ENCODE data around the gene RPS6KA5.
"Not testable (repeated sequence)": the region's sequence is repeated elsewhere in the genome, so short reads cannot be mapped to it uniquely, and the experiment has no call there.

Gene RPS6KA5

DNA sequence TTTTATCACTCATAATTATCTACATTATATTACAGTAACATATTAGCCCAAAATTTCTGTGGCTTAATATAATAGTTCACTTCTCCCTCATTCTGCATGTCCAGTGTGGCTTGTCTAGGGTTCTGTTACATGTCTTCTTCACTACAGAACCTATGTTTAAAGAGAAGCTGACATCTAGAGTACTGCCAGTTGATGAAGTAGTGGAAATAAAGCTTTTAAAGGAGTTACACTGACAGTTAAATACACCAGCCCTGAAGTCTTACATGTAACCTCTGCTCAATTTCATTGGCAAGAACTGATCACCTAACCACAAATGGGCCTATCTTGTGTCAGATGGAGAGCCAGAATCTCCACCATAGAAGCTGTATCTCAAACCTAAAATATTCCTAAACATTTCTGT lies 32.9 kb downstream of the RPS6KA5 start:
- Histone ChIP-seq H3K9me2 (ENCODE audit: low read depth, low read length) (no peaks in the 10 kb centered on the region), H3F3A (ENCODE audit: insufficient read depth, low read length) (no peaks in the 10 kb centered on the region), H3K4me2 (ENCODE audit: low read length) (no peak overlapping the region), H3K4me1 (ENCODE audit: insufficient read depth, low read length, severe bottlenecking) (no peaks in the 10 kb centered on the region), H3K9me3 (ENCODE audit: low read length) (no peaks in the 10 kb centered on the region), H3K9ac (ENCODE audit: low read length) (no peak overlapping the region), H3K79me2 (ENCODE audit: insufficient read depth, low read length) (no peaks in the 10 kb centered on the region), H3K27me3 (ENCODE audit: insufficient read depth, low read length) (no peaks in the 10 kb centered on the region), H4K20me1 (ENCODE audit: insufficient read depth, low read length) (no peaks in the 10 kb centered on the region), H3K27ac (ENCODE audit: low read depth, low read length, poor library complexity, severe bottlenecking) (no peak overlapping the region), H3K36me3 (ENCODE audit: insufficient read depth, low read length) (no peaks in the 10 kb centered on the region), H3K4me3 (ENCODE audit: low read depth, low read length, poor library complexity, severe bottlenecking) (no peak overlapping the region), H2AFZ (ENCODE audit: low read length) (no peak overlapping the region)
- no peak for TF ChIP-seq EZH2 (IDR thresholded peaks at IDR 0.05; ENCODE audit: borderline replicate concordance, low read length)
- TF ChIP-seq, protein P1, sequence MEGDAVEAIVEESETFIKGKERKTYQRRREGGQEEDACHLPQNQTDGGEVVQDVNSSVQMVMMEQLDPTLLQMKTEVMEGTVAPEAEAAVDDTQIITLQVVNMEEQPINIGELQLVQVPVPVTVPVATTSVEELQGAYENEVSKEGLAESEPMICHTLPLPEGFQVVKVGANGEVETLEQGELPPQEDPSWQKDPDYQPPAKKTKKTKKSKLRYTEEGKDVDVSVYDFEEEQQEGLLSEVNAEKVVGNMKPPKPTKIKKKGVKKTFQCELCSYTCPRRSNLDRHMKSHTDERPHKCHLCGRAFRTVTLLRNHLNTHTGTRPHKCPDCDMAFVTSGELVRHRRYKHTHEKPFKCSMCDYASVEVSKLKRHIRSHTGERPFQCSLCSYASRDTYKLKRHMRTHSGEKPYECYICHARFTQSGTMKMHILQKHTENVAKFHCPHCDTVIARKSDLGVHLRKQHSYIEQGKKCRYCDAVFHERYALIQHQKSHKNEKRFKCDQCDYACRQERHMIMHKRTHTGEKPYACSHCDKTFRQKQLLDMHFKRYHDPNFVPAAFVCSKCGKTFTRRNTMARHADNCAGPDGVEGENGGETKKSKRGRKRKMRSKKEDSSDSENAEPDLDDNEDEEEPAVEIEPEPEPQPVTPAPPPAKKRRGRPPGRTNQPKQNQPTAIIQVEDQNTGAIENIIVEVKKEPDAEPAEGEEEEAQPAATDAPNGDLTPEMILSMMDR (IDR thresholded peaks at IDR 0.05; ENCODE audit: low read length), result no peak

GRCh38 chr14:91022622-91023028 lies 37.8 kb downstream of the RPS6KA5 start:
- not testable (repeated sequence) for H3K36me3 ChIP-seq (ENCODE audit: insufficient read depth, low read length); H3K27me3 ChIP-seq (ENCODE audit: insufficient read depth, low read length); H3K27ac ChIP-seq (ENCODE audit: low read depth, low read length, poor library complexity, severe bottlenecking); H4K20me1 ChIP-seq (ENCODE audit: insufficient read depth, low read length); H3K4me1 ChIP-seq (ENCODE audit: insufficient read depth, low read length, severe bottlenecking); H3K9ac ChIP-seq (ENCODE audit: low read length); H3K9me3 ChIP-seq (ENCODE audit: low read length); H3F3A ChIP-seq (ENCODE audit: insufficient read depth, low read length); H3K9me2 ChIP-seq (ENCODE audit: low read depth, low read length); H2AFZ ChIP-seq (ENCODE audit: low read length); H3K79me2 ChIP-seq (ENCODE audit: insufficient read depth, low read length)
- peak overlapping the region; percentile 42 for H3K4me2 ChIP-seq (ENCODE audit: low read length)
- peak overlapping the region; percentile 31 for H3K4me3 ChIP-seq (ENCODE audit: low read depth, low read length, poor library complexity, severe bottlenecking)

DNA sequence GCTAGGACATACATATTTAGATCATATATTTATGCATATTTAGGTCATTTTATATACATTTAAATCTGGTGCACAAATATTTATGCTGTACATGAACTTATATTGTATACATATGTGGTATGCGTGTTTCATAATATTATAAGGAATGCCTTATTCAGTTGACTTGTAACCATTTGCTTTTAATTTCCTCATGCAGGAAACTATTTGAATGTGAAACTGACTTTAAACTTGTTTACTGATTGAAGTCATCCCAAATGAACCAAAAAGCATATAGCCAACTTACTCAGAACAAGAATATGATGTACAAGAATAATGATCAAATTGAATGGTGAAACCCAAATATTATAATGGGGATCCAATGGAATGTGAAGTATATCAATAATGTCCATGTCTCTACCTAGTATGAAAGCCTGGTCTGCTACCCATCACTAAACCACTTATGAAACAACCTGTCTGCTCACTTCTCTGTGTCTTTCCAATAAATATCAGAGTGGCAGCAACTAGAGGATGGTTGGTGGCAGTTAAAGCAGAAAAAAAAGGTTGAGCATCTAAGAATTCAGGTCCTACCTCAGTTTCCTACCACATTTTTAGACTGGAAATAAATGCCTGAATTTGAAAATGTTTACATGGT lies 38.3 kb downstream of the RPS6KA5 start:
- Histone ChIP-seq H2AFZ (ENCODE audit: low read length) (no peak overlapping the region), H3K4me2 (ENCODE audit: low read length) (peak overlapping the region; percentile 42), H3K9me3 (ENCODE audit: low read length) (no peaks in the 10 kb centered on the region), H3K27ac (ENCODE audit: low read depth, low read length, poor library complexity, severe bottlenecking) (no peak overlapping the region), H4K20me1 (ENCODE audit: insufficient read depth, low read length) (no peaks in the 10 kb centered on the region), H3K4me1 (ENCODE audit: insufficient read depth, low read length, severe bottlenecking) (peaks cover 3% of the 10 kb centered on the region), H3K4me3 (ENCODE audit: low read depth, low read length, poor library complexity, severe bottlenecking) (peak overlapping the region; percentile 31), H3K27me3 (ENCODE audit: insufficient read depth, low read length) (no peaks in the 10 kb centered on the region), H3K36me3 (ENCODE audit: insufficient read depth, low read length) (no peaks in the 10 kb centered on the region), H3F3A (ENCODE audit: insufficient read depth, low read length) (no peaks in the 10 kb centered on the region), H3K9me2 (ENCODE audit: low read depth, low read length) (no peaks in the 10 kb centered on the region), H3K79me2 (ENCODE audit: insufficient read depth, low read length) (no peaks in the 10 kb centered on the region), H3K9ac (ENCODE audit: low read length) (no peak overlapping the region)
- TF ChIP-seq EZH2 (IDR thresholded peaks at IDR 0.05; ENCODE audit: borderline replicate concordance, low read length), result no peak
- TF ChIP-seq, protein P1 (IDR thresholded peaks at IDR 0.05; ENCODE audit: low read length), result no peak

- Histone ChIP-seq H3K9me3 (ENCODE audit: low read length) (no peaks in the 10 kb centered on the region), H3K36me3 (ENCODE audit: insufficient read depth, low read length) (no peaks in the 10 kb centered on the region), H3K27me3 (ENCODE audit: insufficient read depth, low read length) (no peaks in the 10 kb centered on the region), H3K4me2 (ENCODE audit: low read length) (no peak overlapping the region), H3K9ac (ENCODE audit: low read length) (no peak overlapping the region), H3K79me2 (ENCODE audit: insufficient read depth, low read length) (no peaks in the 10 kb centered on the region), H2AFZ (ENCODE audit: low read length) (no peak overlapping the region), H3K4me3 (ENCODE audit: low read depth, low read length, poor library complexity, severe bottlenecking) (no peak overlapping the region), H3K27ac (ENCODE audit: low read depth, low read length, poor library complexity, severe bottlenecking) (no peak overlapping the region), H3K9me2 (ENCODE audit: low read depth, low read length) (no peaks in the 10 kb centered on the region), H4K20me1 (ENCODE audit: insufficient read depth, low read length) (no peaks in the 10 kb centered on the region), H3F3A (ENCODE audit: insufficient read depth, low read length) (no peaks in the 10 kb centered on the region), H3K4me1 (ENCODE audit: insufficient read depth, low read length, severe bottlenecking) (peaks cover 3% of the 10 kb centered on the region)
- TF ChIP-seq EZH2 (IDR thresholded peaks at IDR 0.05; ENCODE audit: borderline replicate concordance, low read length), result no peak
- TF ChIP-seq, protein P1 (IDR thresholded peaks at IDR 0.05; ENCODE audit: low read length), result no peak
Observed at GRCh38 chr14:91021115-91021514, 39.3 kb downstream of the RPS6KA5 start.
